GM12892 (cell line): Measurements from ENCODE around the gene OR2F2.

Source experiments
- POLR2A ChIP-seq: IDR thresholded peaks from 2 replicates; pipeline ENCODE4 v1.6.1; 2011; ENCODE audit warnings: low read depth, low read length, control low read depth
- POLR2AphosphoS5 ChIP-seq: IDR thresholded peaks from 2 replicates; pipeline ENCODE4 v1.6.1; 2011; ENCODE audit warnings: low read depth, low read length, control low read depth
- TAF1 ChIP-seq: IDR thresholded peaks from 2 replicates; pipeline ENCODE4 v1.6.1; 2011; ENCODE audit warnings: low read depth, mild to moderate bottlenecking, control low read depth, low read length, borderline replicate concordance

- TF ChIP-seq POLR2A (no peak), TAF1 (no peak), POLR2AphosphoS5 (no peak)
These were observed 3.3 kb upstream of the OR2F2 start for GRCh38 chr7:143931739-143932138.
